WI38 (cell line): Measurements from ENCODE around the gene CDK19.

ENCODE experiments used
- H3K4me3 ChIP-seq: 2 replicates; pipeline ENCODE4 v1.5.1; 2011; ENCODE audit warnings: low read depth, mild to moderate bottlenecking, control low read depth, low read length
- CTCF ChIP-seq: IDR thresholded peaks from 2 replicates; pipeline ENCODE4 v1.5.1; 2012; ENCODE audit warnings: low read depth, mild to moderate bottlenecking, control low read depth, low read length

CDK19 gene

DNA sequence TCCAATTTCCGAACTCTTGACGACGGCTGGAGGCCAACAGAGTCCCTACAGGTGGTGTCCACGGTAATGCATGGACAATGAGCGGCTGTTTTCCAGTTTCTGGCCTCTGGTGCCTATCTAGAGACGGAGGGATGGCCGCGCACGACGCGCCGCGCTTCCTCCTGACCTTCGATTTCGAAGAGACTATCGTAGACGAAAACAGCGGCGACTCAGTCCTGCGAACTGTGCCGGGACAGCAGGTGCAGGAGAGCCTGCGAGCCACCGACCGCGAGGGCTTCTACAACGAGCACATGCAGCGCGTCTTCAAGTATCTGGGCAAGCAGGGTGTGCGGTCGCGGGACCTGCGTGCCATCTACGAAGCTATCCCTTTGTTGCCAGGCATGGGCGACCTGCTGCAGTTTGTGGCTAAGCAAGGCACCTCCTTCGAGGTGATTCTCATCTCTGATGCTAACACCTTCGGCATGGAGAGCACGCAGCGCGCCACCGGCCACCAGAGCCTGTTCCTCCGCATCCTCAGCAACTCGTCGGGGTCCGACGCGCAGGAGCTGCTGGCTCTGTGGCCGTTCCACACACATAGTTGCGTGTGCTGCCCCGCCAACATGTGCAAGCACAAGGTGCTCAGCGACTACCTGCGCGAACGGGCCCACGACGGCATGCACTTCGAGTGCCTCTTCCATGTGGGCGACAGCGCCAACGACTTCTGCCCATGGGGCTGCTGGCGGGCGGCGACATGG lies 169.4 kb downstream of the CDK19 start:
- TF ChIP-seq CTCF: no peak
- no peak overlapping the region for H3K4me3 ChIP-seq

DNA sequence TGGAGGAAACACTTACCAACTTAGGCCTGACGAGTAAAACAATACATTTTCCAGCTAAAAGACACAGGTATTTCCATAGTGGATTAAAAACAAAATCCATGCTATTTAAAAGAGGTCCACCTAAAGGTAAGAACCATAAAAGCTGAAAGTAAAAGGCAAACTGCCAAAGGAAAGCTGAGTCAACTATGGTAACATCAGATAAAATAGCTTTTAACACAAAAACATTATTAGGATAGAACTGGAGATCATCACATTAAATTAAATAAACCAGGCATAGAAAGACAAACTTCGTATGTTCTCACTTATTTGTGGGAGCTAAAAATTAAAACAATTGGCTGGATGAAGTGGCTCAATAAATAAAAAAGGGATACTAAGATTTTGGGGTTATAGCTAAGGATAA lies 172.1 kb downstream of the CDK19 start:
- H3K4me3 ChIP-seq: no peak overlapping the region
- TF ChIP-seq CTCF: no peak

GRCh38 chr6:110642711-110643110 lies 172.6 kb downstream of the CDK19 start:
- no peak overlapping the region for H3K4me3 ChIP-seq
- no peak for TF ChIP-seq CTCF

DNA sequence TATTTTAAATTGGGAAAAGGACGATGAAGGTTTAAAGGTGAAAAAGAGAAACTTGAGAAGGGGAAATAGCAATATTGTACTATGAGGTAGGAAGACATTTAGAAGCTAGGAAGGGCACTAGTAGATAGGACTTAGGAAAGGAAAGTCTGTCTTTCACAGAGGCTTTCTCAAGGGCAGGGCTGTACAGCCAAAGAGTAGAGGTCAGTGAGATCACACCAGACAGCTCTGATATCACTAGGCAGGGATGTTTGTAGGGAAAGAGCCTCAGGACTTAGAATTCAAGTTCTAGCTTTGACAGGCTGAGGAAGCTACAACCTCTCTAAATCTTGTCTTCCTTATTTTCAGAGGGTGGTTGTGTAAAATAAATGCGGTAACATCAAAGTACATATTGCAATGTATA lies 178.5 kb downstream of the CDK19 start:
- no peak for TF ChIP-seq CTCF
- H3K4me3 ChIP-seq: no peak overlapping the region

DNA sequence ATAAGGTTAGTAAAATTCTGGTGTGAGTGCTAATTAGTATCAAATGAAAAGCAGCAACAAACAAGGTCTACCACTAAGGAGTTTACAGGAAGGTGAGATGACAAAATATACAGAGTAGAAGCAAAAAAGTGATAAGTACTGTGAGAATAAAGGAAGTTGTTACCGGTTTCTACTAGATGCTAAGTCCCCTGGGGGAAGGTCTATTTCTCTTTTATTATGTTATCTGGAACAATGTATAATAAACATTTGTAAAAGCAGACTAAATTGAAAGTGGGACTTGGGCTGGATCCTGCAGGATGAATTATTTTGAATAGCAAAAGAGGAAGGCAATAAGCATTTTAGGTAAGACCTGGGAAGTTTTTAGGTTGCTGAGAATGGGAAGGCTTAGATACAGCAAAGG lies 180.2 kb downstream of the CDK19 start:
- no peak overlapping the region for H3K4me3 ChIP-seq
- TF ChIP-seq CTCF: no peak

DNA sequence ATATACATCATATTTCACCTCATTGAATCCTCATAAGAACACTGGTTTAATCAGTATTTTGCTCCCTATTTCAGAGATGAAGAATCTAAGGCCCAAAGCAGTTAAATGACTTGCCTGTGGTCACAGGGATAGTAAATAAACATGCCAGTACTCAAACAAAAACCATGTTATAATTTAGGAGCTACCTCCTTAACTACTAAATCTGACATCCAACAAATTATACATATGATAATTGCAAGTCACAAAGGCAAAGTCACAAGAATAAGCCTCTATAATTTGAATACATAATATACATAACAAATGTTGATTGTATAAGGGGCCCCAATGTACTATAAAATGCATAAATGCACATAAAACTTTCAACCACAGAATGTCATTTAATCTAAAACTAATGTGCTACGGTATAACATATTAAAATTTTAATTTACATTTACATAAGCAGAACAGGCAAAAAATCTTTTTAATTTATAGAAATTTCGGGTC lies 181.5 kb downstream of the CDK19 start:
- no peak overlapping the region for H3K4me3 ChIP-seq
- TF ChIP-seq CTCF: no peak

DNA sequence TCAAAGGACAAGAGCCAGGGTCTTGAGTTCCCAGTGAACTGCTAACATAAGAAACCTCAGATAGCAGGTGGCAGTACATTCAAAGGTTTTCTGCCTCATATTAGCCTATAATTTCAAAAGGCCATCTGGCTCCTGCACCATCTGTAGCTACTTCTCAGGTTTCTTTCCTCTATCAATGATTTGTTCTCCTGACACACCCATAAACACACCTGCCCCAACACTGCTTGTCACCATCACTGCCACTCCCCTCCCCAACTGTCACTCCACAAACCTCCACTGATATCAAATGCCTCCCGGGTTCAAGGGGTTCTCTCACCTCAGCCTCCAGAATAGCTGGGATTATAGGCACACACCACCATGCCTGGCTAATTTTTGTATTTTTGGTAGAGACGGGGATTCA lies 186.1 kb downstream of the CDK19 start:
- TF ChIP-seq CTCF: no peak
- no peak overlapping the region for H3K4me3 ChIP-seq
